Embryonic facial prominence (tissue), 1 donor: ENCODE measurements around the gene TMEM238.
"Not testable (repeated sequence)": the region's sequence is repeated elsewhere in the genome, so short reads cannot be mapped to it uniquely, and the experiment has no call there.

ENCODE experiments used
- DNase-seq: peaks from one replicate; pipeline ENCODE4 v3.0.0-alpha.2; 2016; ENCODE audit errors: extremely low spot score

Gene TMEM238

DNA sequence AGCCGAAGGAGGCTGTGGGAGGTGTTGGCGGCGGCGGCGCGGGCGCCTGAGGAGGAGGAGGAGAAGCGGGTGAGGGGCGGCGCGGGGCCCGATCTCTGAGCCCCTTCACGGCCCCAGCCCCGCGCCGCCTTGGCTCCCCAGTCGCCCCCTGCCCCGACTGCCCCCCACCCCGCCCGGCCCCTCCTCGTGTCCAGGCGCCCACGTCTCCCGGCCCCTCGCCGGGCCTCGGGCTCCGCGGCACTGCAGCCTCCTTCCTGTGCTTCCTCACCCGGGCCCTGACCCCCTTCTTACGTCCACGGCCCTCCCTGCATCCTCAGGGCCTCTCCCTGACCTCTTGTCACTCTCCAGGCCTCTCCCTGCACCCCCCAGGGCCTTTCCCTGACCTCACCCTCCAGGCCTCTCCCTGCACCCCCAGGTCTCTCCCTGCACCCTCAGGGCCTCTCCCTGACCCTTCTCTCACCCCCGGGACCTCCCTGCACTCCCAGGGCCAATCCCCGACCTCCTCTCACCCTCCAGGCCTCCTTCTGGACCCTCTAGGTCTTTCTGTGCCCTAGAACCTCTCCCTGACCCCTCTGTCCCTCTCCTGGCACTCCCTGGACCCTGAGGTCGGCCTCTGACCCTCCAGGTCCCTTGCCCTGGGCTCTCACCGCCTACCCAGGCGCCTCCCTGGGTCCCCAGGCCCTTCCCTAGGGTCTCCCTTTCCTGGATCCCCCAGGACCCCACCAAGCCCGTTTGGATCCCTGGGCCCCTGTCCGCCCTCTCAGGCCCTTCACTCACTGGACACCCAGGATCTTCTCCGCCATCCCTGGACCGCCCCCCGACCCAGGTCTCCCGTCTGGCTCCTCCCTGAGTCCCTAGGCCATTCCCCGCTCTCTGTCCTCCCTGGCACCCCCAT is 44.0 kb downstream of the TMEM238 start:
- DNase-seq = no peak

DNA sequence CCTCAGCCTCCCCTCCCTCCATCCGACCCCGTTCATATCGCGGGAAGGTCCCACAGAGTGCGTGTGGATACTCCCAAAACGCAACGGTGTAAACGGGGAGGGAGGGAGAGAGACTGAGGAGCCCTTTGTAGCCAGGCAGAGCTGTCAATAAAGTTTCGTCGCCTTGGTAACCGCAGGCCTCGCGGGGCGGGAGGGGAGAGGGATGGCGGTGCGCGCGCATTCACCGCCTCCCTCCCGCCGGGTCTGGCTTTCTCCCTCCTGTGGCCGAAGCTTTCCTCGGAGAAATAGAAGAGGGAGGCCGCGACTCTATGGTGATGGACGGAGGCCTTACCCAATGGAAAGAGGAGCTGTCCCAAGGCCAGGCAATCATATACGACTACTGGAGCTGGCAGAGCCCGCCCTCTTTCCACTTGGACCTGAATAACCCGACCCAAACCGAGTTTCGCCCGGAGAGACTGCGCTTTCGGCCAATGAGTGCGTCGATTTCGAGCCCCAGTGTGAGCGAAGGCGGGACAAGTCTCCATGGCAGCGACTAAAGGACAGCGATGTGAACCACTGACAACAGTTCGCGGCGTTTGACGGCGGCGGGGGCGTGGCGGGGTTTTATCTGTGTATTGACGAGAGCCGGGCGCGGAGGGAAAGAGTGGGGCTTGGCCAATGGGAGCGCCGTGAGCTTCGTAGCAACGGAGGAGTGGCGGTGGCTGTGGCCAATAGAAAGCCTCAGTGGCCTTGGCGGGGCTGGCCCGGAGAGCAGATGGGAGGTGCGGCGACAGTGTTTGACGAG is 44.8 kb downstream of the TMEM238 start, which contains the start of gene KMT5C:
Gene KMT5C, plus strand, starts transcription at position 772 of the 784 bp plus-strand sequence. CDS start 2,061 bp downstream, outside the sequence.
- peak; percentile 100 for DNase-seq

DNA sequence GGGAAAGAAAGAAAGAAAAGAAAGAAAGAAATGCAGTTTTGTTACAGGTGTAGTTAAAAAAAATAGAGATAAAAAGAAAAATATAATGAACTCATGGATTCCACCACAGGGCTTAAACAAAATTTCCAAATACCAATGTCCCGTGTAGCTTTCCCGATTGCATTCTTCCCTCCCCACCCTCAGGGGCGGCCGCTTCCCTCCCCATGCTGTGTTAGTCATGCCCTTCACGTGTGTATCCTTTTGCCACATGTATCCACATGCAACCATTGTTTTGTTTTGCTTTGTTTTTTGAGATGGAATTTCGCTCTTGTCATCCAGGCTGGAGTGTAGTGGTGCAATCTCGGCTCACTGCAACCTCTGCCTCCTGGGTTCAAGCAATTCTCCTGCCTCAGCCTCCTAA is 48.0 kb downstream of the TMEM238 start:
- DNase-seq = no peak

DNA sequence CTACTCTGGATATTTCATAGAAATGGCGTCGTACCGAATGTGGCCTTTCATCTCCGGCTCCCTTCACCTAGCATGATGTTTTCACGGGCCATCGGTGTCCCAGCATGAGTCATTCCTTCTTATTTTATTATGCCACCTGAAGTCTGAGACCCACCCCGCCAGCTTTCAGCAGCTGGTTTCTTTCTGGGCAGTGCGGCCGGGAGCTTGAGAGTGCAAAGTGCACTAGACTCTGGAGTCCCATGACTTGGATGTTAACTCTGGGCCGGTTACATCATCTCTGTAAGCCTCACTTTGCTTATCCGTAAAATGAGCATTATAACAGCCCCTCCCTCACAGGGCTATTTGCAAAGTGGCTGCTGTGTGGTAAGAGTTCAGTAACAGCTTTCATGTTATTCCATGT is 50.2 kb downstream of the TMEM238 start:
- DNase-seq = no peak

DNA sequence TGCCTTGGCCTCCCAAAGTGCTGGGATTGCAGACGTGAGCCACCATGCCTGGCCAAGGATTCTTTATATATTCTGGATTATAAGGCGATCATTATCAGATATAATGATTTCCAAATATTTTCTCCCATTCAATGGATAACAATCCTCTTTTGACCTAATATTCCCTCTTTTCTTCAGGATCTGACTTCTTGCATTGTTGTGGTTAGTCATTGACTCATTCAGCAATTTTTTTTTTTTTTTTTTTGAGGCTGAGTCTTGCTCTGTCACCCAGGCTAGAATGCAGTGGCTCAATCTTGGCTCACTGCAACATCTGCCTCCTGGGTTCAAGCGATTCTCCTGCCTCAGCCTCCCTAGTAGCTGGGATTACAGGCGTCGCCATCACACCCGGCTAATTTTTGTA is 54.3 kb downstream of the TMEM238 start:
- DNase-seq = not testable (repeated sequence)
